ENCODE measurements around the gene CIP2A. TPM values are rescaled to one million over a fixed set of nuclear protein-coding genes. Genes with fewer than 3 reads are reported as not detected.
"Not testable (repeated sequence)": the region's sequence is repeated elsewhere in the genome, so short reads cannot be mapped to it uniquely, and the experiment has no call there.

The CIP2A gene
- total RNA-seq = 23.7 TPM

DNA sequence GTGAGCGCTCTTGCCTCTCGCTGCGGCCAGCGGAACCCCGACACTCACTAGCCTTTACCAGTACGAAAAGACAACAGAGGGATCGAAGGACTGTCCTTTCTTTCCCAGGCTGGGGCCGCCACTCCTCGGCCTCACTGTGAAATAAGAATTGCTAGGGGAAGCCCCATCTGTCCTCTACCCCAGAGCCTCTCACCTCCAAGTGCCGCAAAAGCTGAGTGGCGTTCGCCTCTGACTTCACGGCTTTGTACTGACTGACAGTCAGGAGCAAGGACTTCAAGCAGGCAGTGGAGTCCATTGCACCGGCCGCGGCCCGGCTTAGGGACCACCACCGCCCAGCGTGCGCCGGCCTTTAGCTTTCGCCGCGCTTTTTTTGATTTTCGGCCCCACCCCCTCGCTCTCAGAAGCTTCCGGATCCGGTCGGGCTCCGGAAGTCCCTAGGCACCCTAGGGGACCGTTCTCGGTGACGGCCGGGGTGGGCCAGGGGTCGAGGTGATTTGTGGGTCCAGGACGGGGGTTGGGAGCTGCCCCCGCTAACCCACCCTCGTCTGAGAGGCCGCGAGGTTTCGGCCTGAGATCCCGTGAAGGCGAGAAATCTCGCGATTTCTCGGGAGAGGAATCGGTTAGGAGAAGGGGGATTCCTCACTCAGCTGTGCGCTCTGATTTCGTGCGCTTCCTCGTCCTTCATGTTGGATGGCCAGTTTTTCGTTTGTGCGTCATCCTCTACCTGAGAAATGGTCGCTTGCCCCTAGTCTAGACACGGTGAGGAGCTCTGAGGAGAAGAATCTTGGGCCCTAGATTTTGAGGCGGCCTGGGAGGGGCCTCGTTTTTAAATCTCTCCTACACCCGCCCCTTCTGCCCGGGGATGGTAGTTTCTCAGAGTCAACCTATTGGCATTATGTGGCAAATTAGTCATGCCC lies at the start of gene CIP2A, which contains the start of gene DZIP3:
TSS of gene CIP2A (minus strand) at position 358 of the 917 bp plus-strand sequence. CDS start at position 295, 63 bp downstream.
TSS of gene DZIP3 (plus strand) at position 642 of the 917 bp plus-strand sequence. CDS start 15,685 bp downstream, outside the sequence.
- peak; percentile 74 for DNase-seq

DNA sequence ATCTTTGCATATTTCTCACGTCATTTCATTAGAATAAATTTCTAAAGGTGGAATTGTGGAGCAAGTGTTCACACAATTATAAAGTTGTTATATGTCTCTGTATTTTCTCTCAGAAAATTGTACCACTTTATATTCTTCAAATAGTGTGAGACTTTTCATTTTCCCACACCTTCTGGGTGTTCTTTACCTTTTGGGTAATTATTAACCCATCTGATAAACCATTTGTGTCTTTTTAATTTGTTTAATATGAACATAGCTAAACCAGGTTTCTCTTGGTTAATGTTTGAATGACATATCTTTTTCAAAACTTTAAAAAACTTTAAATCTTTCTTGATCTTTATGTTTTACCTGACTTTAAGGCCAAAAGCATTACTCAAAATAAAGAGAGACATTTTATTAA lies 40.7 kb upstream of the CIP2A start:
- no peak for DNase-seq

DNA sequence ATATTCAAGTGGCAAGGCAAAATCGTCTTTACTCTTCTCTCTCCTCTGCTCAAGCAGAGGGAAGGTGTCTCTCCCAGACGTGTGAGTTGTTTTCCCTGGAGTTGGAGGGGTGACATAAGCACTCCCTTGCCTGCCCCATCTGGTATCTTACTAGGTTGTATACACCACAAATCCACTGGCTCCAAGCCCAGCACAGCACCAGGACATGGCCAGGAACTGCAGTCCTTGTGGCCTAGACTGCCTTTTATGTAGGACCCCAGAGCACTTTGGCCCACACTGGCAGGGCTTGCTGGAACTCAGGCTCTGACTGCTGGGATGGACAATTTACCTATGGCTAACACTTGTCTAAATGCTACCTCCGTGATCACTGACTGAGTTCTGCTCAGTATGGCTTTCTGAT lies 34.3 kb upstream of the CIP2A start:
- no peak for DNase-seq

DNA sequence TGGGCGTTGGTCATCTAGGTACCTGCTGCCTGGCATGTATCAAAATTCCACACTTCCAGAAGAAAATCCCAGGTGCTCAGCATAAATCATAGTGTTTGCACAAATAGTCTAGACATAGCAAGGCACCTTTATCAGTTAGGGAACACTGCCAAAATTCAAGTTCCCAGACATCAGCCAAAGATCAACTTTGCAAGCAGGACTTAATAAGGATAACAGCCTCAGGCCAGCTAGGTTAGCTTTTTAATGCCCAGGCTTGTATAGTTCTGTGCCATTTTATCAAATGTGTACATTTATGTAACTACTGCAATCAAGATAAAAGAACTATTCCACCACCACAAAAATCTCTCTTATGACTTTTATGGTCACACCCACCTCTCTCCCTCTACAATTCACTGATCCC lies 31.0 kb upstream of the CIP2A start:
- no peak for DNase-seq

DNA sequence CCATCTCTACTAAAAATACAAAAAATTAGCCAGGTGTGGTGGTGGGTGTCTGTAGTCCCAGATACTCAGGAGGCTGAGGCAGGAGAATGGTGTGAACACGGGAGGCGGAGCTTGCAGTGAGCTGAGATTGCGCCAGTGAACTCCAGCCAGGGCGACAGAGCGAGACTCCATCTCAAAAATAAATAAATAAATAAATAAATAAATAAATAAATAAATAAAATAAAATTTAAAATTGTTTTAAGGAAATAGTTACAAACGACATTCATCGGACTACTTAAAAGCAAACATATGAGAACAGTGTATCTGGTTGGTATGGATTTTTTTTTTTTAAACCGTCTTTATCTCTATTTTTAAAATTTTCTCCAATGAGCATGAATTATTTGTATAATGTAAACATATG lies 26.9 kb upstream of the CIP2A start:
- DNase-seq = not testable (repeated sequence)

DNA sequence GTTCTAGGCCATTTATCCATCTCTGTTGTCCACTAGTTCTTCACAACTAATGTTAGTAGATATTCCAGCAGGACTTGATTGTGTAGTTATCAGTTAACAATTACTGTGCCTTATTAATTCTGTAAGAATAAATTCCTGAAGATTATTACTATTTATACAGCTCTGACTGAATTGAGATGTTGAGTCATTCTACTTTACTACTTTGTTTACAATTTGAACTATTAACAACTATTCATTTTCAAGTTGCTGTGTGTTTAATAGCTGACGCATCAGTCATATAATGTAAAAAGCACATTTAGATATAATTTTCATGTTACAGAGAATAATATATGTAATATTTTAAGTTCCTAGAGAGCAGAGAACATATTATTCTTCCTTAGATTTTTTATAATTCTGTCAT lies 21.4 kb upstream of the CIP2A start:
- DNase-seq = no peak

DNA sequence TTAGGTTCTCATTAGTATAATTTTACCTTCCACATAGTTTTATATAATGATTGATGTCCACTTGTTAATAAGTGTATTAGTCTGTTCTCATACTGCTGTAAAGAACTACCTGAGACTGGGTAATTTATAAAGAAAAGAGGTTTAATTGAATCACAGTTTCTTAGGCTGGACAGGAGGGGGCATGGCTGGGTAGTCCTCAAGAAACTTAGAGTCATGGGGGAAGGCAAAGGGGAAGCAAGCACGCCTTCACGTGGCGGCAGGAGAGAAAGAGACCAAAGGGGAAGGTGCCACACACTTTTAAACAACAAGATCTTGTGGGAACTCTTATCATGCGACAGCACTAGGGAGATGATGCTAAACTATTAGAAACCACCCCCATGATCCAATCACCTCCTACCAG lies 19.5 kb upstream of the CIP2A start:
- DNase-seq = no peak

DNA sequence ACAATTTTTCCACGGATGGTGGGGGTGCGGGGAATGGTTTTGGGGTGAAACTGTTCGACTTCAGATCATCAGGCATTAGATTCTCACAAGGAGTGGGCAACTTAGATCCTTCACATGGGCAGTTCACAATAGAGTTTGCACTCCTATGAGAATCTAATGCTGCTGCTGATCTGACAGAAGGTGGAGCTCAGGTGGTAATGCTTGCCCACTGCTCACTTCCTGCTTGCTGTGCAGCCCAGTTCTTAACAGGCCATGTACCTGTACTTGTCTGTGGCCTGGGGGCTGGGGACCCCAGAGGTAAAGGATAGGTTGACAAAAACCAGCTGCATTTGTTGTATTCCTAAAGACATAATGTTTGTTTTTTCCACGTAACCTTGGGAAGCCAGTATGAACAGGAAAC lies 16.3 kb upstream of the CIP2A start:
- DNase-seq = no peak

DNA sequence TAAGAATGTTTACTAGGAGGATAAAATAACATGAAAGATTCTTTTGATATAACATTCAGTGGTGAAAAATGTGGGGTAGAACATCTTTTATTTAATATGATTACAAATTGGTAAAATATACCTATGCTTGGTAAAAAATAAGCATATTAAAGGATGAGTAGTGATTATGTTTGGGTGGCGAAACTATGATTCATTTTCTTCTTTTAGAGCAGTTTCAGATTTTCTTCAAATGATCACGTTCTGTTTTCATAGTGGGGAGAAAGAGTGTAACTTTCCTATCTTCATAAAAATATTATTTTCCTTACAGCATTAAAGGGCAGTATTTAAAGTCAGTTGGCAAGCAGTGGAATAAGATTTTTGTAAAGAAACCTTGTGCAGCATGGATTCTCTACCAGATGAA lies 15.8 kb upstream of the CIP2A start:
- DNase-seq = no peak

DNA sequence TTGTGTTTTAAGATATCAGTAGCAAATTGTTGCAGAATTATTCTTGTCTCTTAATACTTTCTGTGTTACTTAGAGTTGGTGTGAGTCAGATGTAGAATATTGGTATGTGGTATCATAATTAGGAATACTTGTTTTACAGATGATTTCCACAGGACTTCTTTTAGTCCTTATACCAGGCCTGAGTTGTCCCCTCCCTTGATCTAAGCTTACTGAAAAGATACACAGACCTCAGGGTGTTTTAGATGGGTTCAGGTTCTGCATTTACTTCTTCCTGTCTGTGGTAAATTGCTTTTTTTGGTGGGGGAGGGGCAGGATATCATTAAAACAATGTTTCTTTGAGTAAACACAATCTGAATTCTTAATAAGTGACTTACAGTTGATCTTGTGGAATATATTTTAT lies 14.5 kb upstream of the CIP2A start:
- DNase-seq = no peak

DNA sequence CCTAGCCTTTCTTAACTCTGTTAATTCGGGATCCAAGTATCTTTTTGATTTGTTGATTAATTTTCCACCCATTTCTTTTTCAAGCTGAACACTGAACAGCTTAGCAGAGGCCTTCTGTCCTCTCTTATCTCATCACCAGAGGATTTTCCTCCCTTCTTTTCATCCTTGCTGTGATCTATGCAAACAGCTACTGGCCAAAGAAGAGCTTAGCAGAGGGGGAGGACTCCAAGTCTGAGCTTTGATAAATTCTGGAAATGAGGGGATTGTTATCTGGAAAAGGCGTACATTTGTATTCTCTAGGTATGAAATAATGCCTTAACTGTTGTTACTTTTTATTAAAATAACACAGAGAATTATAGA lies 13.7 kb upstream of the CIP2A start:
- no peak for DNase-seq

DNA sequence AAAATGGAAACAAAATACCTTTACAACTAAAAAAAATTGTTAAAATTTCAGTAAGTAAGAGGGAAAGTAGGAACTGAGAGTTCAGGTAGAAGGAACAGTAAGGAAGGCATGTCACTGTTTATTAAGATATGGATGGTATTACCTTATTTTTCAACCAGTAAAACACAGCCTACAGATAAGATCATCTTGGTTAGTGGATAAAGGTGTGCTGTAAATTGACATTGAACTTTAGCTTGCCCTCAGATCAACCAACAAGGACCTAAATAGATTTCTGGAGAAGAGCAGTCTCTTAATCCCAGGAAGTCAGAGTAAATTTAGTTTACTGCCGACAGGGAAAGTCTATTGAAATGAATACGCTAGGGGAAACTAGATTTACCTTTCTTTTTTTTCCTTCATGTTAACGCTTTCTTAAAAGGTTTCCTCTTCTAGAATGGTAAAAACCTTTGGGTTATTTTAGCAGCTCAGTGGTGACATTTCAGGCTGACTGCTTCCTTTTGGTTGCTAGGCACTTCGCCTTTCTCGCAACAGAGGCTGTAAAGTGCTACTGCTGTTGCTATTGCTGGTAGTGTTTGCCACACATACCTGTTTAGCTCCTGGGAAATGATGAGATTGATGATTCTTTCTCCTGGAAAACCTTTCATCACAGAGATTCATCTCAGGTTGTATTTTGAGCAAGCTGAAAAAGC lies 13.2 kb upstream of the CIP2A start:
- DNase-seq = peak; percentile 11

DNA sequence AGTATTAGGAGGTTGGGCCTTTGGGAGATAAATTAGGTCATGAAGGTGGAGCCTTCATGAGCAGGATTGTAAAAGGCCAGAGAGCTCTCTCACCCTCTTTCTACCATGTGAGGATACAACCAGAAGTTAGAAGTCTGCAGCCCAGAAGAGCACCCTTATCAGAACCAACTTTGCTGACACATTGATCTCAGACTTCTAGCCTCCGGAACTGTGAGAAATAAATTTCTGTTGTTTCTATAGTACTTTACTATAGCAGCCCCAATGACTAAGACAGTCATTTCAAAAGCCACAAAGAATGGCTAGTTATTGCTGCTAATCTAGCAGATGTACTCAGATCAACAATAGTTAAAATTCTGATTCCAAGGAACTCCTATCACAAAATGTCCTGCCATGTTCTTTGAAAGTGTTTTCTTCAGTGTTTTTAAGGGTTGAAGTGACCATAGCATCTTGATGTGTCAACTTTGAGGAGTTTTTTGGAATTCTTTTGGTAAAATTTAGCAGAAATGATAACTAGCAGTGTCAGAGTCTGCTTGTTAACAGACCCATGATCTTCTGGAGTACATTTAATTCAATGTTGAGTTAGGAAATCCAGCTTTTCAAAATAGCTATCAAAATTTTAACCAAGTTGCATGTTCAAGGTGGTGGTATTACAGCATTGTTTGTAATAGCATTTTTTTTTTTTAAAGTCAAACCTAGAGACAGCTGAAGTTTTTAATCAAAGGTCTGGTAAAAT lies 10.6 kb upstream of the CIP2A start:
- DNase-seq = no peak

DNA sequence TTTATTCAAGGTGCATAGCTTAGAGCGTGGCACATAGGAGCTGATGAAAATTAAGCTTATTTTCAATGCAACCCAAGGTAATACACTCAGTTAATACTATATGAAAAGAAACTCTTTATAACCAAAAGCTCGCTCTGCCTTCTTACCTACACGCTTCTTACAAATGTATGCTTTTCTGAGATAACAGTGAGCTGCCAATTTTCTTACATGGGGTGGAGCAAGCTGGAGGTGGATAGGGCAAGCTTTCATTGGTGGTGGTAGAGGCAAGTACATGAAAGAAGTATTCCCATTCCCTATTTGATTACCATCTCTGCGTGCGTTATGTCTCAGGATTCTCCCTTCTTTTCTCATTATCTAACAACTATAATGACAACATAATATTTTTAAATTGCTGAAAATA lies 9.1 kb upstream of the CIP2A start:
- no peak for DNase-seq

DNA sequence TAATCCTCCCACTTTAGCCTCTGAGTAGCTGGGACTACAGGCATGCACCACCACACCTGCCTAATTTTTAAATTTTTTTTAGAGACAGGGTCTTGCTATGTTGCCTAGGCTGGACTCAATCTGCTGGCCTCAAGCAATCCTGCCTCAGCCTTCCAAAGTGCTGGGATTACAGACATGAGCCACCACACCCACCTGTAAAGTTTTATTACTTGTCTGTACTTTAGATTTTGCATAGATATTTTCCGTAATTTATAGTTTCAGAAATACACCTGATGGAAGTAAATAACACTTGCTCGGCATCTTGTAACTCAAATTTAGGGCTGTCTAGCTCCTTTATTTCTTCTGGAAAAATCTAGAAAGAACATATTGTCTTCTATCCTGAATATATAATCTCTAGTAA lies 6.1 kb upstream of the CIP2A start:
- DNase-seq = no peak

DNA sequence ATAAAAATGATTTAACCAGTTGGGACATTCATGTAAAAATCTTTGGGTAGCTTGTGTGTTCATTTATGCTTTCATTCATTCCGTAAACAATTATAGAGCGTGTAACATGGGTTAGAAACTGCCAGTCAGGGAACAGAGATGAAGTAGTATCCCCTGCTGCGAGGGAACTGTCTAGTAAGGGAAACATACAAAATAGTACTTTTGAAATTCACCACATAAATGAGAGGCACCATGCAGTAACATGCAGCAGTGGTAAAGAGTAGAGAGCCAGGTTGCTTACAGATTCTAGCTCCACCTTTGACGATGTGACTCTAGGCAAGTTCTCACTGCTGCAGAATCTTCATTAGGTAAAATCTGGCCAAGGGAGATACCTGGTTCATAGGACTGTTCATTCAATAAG lies 1.2 kb upstream of the CIP2A start:
- no peak for DNase-seq

DNA sequence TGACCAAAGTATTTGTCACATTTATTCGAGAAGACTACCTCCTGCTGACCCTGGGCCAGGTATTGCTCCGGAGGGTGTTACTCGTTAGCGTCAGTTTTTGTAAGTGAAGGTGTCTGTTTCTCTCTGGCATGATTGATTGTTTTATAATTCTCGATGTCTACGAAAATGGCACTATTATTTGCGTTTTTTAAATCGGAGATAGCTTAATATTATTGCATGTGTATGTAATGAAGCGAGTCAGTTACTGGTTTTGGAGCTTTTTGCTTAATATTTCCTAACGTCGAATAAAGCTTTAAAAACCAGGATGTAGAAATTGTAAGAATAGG lies 723 bp upstream of the CIP2A start:
- no peak for DNase-seq

DNA sequence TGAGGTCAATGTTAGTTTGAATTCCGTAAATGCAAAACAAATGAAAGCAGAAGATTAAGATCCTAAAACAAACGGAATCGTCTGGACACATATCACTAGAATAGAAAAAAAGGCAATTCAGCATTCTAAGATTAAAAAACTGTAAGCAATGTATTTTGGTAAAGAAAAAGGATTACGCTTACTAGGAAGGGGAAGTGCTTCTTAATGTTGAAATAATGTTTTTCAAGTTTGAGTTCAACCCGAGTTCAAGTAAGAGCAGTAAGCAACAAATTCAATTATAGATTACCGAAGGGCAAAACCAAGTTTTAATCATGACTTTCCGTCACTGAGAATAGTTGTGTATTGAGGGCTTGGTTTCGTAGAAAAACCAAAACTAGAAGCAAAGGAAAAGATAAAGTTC lies 637 bp downstream of the CIP2A start:
- DNase-seq = no peak

DNA sequence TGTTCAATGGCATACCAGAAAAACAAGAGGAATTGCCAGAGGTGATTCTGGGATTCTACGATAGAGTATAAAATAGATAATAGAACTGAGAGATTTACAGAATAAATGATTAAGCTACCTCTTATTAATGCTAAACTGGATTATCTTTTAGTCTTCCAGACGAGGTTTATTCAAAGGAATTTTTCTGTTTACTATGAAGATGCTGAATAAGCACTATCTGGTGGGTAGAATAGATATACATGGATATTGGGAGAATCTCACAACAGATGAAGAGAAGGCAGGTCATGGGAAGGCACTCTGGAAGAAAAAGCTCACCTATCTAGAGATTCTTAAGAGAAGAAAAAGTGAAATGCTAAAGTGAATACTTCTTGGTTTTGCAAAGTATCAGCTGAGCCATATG lies 11.2 kb downstream of the CIP2A start:
- no peak for DNase-seq

DNA sequence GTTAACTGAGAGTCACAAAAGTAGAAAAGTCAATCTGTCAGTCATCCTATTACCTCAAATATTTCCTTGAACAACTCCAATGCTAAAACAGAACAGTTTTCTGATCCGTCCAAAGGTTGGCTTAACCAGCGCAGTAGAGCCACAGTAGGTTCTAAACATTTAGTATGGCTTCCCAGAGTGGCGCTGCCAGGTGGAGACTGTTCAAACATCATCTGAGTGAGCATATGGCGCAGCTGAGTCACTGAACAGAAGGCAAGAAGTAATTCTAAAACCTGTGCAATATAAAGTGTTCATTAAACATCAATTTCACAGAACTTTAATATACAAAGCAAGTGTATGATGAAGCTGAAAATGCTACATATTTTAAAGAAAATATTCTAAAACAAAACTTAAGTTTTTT lies 19.9 kb downstream of the CIP2A start:
- no peak for DNase-seq

DNA sequence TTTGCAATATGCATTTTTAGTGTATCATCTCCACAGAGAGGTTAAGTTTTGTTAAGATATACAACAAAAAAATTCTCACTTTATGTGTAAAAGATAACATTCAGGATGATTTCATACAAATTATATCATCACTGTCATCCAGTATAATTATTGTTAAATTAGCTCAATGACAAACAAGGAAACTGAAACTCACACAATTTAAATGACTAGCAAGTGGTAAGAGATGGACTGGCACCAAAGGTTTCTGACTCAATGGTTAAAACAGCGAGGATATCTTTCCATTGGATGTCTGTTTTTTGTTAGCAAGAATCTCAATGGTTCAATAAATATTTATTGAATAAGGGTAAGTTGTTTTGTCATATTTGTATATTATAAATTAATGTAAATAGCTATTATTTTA lies 22.6 kb downstream of the CIP2A start:
- no peak for DNase-seq

DNA sequence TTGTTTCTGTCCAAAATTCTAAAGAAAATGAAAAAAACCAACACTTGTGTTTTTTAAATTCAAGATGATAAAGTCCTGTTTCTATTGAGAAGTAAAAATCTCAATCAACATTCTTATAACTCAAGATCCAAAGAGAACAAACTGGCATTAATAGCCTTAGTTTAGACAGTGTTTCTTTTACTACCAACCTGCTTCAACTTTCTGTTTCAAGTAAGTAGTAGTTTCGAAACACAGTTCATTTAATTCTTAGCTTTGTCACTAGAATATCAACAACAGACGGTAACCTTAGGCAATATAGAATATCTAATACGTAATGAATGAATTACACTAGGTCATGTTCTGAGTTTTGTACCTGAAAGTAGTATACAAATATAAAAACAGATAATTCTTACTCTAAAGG lies 23.7 kb downstream of the CIP2A start:
- DNase-seq = no peak

DNA sequence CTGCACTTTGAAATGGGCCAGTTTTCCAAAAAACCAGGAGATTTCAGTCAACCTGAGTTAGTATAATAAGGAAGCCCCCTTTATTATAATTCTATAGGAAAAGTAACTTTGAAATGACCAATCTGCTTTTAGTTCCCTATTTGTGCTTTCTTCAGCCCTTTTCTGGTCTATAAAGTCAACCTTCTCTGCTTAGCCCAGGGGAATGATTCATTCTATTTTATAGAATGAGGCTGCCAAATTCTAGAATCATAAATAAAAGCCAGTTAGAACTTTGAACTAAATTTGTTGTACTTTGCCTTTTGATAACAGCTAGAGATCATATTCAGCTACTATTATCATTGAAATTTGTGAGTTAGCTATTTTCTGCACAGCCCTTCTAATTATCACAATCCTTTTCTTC lies 24.7 kb downstream of the CIP2A start:
- no peak for DNase-seq
